HEK293 (cell line): ENCODE data around the gene PDHB.

Experiments
- ATF2 ChIP-seq: fragments of 450-650 bp; formaldehyde crosslinking; IDR thresholded peaks from 2 replicates; pipeline ENCODE4 v1.5.1; 2016; ENCODE audit warnings: missing biosample characterization, missing genetic modification characterization, low read depth
- INSM2 ChIP-seq: fragments of 450-650 bp; formaldehyde crosslinking; IDR thresholded peaks from 2 replicates; pipeline ENCODE4 v1.5.1; 2016; ENCODE audit warnings: missing biosample characterization, missing genetic modification characterization
- PATZ1 ChIP-seq: fragments of 450-650 bp; formaldehyde crosslinking; IDR thresholded peaks from 2 replicates; pipeline ENCODE4 v1.5.1; 2016; ENCODE audit warnings: missing biosample characterization, missing genetic modification characterization
- PRDM2 ChIP-seq: fragments of 450-650 bp; formaldehyde crosslinking; IDR thresholded peaks from 2 replicates; pipeline ENCODE4 v1.5.1; 2016; ENCODE audit warnings: missing biosample characterization, missing genetic modification characterization, borderline replicate concordance
- PRDM6 ChIP-seq: fragments of 450-650 bp; formaldehyde crosslinking; IDR thresholded peaks from 2 replicates; pipeline ENCODE4 v1.5.1; 2017; ENCODE audit warnings: missing biosample characterization, missing genetic modification characterization
- TCF7L2 ChIP-seq: IDR thresholded peaks from 2 replicates; pipeline ENCODE4 v1.6.1; 2011; ENCODE audit warnings: low read depth, mild to moderate bottlenecking, inconsistent platforms, low read length, moderate library complexity, borderline replicate concordance
- TSHZ1 ChIP-seq: fragments of 450-650 bp; formaldehyde crosslinking; IDR thresholded peaks from 2 replicates; pipeline ENCODE4 v1.5.1; 2016; ENCODE audit warnings: missing biosample characterization, missing genetic modification characterization, borderline replicate concordance
- YY1 ChIP-seq: fragments of 450-650 bp; formaldehyde crosslinking; IDR thresholded peaks from 2 replicates; pipeline ENCODE4 v1.5.1; 2018; ENCODE audit warnings: missing biosample characterization, missing genetic modification characterization
- ZBTB17 ChIP-seq: fragments of 450-650 bp; formaldehyde crosslinking; IDR thresholded peaks from 2 replicates; pipeline ENCODE4 v1.5.1; 2016; ENCODE audit warnings: missing biosample characterization, missing genetic modification characterization
- ZNF155 ChIP-seq: fragments of 450-650 bp; formaldehyde crosslinking; IDR thresholded peaks from 2 replicates; pipeline ENCODE4 v1.5.1; 2016; ENCODE audit warnings: missing biosample characterization, missing genetic modification characterization
- ZNF175 ChIP-seq: fragments of 450-650 bp; formaldehyde crosslinking; IDR thresholded peaks from 2 replicates; pipeline ENCODE4 v1.5.1; 2016; ENCODE audit warnings: missing biosample characterization, missing genetic modification characterization
- ZNF324 ChIP-seq: fragments of 450-650 bp; formaldehyde crosslinking; IDR thresholded peaks from 2 replicates; pipeline ENCODE4 v1.5.1; 2016; ENCODE audit warnings: missing biosample characterization, missing genetic modification characterization
- ZNF398 ChIP-seq: fragments of 450-650 bp; formaldehyde crosslinking; IDR thresholded peaks from 2 replicates; pipeline ENCODE4 v1.5.1; 2017; ENCODE audit warnings: missing biosample characterization, missing genetic modification characterization
- ZNF501 ChIP-seq: fragments of 450-650 bp; formaldehyde crosslinking; IDR thresholded peaks from 2 replicates; pipeline ENCODE4 v1.5.1; 2016; ENCODE audit warnings: missing biosample characterization, missing genetic modification characterization
- ZNF600 ChIP-seq: fragments of 450-650 bp; formaldehyde crosslinking; IDR thresholded peaks from 2 replicates; pipeline ENCODE4 v1.5.1; 2016; ENCODE audit warnings: missing biosample characterization, missing genetic modification characterization
- ZNF707 ChIP-seq: fragments of 450-650 bp; formaldehyde crosslinking; IDR thresholded peaks from 2 replicates; pipeline ENCODE4 v1.5.1; 2016; ENCODE audit warnings: missing biosample characterization, missing genetic modification characterization

The PDHB gene

GRCh38 chr3:58471025-58471887 lies 37.6 kb upstream of the PDHB start (continued):
- TF ChIP-seq YY1: no peak
- peak; percentile 94 for TF ChIP-seq INSM2 (tag by site-specific recombination)
- peak; percentile 84; the same call in 1 of the 2 replicates for TF ChIP-seq ZNF324 (tag by site-specific recombination)
- no peak for TF ChIP-seq PRDM2 (tag by site-specific recombination)
- TF ChIP-seq ZNF155 (tag by site-specific recombination): no peak
- TF ChIP-seq ZNF600 (tag by site-specific recombination): peak; percentile 71
- TF ChIP-seq PATZ1: peak; percentile 96
- TF ChIP-seq ZNF175 (tag by site-specific recombination): no peak
- peak; percentile 62 for TF ChIP-seq ATF2 (tag by site-specific recombination)
- peak; percentile 80 for TF ChIP-seq ZBTB17 (tag by site-specific recombination)
- TF ChIP-seq TCF7L2: peak; percentile 62; the same call in 1 of the 2 replicates
- peak; percentile 80 for TF ChIP-seq ZNF398
- peak; percentile 98 for TF ChIP-seq TSHZ1 (tag by site-specific recombination)
- peak; percentile 98 for TF ChIP-seq PRDM6 (tag by site-specific recombination)
- TF ChIP-seq ZNF501 (tag by site-specific recombination): peak; percentile 49; the same call in 1 of the 2 replicates
- no peak for TF ChIP-seq ZNF707
